Cardiac septum (tissue), 1 donor: ENCODE data around the gene TBC1D16. TPM values are rescaled to one million over a fixed set of nuclear protein-coding genes. Genes with fewer than 3 reads are reported as not detected.
"Not testable (repeated sequence)": the region's sequence is repeated elsewhere in the genome, so short reads cannot be mapped to it uniquely, and the experiment has no call there.

ENCODE experiments used
- DNase-seq: peaks from one replicate; pipeline ENCODE4 v3.0.0-alpha.2; 2020; ENCODE audit warnings: low spot score
- intact Hi-C: fragments of 100-400 bp; cut with DNase I; formaldehyde crosslinking; loops from one replicate; pipeline ENCODE4 v1.14.0; 2022
- total RNA-seq: library from RNA; stranded (reverse); fragmentation: NEBNext Ultra II Directional; extraction: Animal tissue kit (Norgen Biotek cat#: 25700); gene quantifications from one replicate; pipeline ENCODE4 v1.2.1, GENCODE V29; 2021
- donor health status: DM: no; HTN: no; CAD: no.

Gene TBC1D16
- total RNA-seq, 1 donor from 2014 or later = 17.1 TPM

DNA sequence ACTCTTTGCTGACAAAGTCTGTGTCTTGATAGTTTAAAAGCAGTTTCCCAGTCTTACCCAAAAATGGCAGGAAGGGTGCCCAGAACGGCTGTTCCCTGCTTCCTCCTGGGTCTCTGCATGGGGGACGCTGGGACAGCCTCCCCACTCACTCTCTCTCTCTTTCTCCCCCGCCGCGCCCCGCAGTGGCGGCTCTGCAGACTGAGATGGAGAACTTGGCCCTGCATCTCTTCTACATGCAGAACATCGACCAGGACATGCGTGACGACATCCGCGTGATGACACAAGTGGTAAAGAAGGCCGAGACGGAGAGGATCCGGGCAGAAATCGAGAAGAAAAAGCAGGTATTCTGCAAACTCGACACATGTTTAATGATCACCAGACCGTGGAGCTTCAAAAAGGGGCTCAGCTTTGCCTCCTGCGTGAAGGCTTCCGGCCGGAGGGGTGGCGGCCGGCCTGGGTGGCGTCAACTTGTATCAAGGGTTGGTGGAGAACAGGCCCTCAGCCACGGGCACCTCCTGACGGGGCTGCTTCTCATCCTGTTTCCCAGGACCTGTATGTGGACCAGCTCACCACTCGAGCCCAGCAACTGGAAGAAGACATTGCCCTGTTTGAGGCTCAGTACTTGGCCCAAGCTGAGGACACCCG, 22.8 kb upstream of the TBC1D16 start:
- intact Hi-C loops = no loop called here
- DNase-seq = no peak

DNA sequence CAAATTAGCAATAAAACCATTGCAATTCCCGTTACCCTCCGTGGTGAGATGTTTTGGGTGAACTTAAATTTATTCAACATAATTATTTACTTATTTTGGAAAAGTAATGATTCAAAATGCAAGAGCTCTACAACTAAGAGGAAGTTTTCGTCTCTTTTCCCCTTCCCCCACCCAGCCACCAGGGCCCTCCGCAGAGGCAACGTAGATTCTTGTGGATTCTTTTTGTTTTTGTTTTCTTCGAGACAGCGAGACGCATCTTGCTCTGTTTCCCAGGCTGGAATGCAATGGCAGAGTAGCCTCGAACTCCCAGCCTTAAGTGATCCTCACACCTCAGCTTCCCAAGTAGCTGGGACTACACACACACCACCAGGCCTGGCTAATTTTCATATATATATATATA, 19.9 kb upstream of the TBC1D16 start:
- intact Hi-C loops = no loop called here
- no peak for DNase-seq

DNA sequence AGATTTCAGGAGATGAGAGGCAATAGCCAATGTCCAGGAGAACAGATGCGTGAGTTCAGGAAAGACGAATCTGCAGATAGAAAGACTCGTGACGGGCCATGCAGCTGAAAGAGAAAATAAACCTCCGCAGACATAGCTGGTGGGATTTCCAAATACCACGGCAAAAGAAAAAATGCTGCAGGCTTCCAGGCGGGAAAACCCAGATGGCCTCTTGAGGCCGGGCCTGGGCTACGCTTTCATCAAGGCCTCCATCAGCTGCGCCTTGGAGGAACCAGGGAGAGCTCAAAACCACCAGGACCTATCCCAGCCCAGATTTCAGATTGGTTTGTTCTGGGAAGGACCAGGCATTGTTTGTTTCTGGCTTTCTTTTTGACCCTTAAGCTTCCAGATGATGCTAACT, 17.4 kb upstream of the TBC1D16 start:
- intact Hi-C loops = no loop called here
- DNase-seq = no peak

DNA sequence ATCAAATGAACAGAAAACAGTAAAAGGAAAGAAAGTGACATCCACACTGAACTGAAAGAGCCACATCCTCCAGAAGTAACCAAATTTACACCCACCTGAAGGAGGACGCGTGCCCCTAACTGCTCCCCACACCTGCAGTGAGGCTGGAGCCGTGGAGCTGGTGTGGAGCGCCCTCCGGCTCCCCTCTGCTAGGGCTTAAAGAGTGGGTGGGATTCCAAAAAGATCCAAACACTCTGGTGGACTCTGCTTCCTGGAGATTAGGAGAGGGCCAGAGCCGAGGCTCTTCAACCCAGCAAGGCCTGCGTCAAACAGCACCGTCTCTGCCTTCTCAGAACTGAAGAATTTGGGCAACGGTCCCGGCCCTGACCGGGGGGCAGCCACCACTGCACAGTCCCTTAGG, 16.0 kb upstream of the TBC1D16 start:
- DNase-seq = no peak
- intact Hi-C loops = no loop called here

DNA sequence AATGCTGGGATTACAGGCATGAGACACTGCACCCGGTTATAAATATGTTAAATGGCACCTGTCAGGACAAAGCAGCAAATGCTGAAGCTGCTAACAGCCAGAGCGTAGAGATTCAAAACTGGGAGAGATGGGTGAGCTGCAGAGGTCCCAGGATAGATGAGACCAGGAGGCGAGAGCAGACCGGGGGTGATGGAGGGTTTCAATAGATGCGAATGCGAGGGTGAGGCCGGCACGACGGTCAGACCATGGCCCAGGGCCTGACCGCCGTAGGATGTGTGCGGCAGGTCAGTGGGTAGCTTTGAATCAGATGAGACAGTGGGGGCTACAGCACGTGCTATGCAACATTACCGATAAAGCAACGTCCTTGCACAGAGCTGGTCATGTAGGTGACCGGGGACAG, 15.0 kb upstream of the TBC1D16 start:
- intact Hi-C loops = no loop called here
- no peak for DNase-seq

DNA sequence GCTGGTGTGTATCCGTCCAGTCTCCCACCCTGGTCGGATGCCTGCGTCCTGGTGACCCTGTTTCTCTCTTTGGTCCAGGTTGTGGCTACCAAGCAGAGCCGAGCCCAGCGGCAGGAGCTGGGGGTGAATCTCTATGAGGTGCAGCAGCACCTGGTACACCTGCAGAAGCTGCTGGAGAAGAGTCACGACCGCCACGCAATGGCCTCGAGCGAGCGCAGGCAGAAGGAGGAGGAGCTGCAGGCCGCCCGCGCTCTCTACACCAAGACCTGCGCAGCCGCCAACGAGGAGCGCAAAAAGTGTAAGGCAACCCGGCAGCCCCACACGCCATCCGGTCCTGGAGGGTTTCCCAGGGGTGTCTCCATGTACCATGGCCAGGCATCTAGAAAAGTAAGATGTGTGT, 14.3 kb upstream of the TBC1D16 start:
- intact Hi-C loops = no loop called here
- DNase-seq = no peak

DNA sequence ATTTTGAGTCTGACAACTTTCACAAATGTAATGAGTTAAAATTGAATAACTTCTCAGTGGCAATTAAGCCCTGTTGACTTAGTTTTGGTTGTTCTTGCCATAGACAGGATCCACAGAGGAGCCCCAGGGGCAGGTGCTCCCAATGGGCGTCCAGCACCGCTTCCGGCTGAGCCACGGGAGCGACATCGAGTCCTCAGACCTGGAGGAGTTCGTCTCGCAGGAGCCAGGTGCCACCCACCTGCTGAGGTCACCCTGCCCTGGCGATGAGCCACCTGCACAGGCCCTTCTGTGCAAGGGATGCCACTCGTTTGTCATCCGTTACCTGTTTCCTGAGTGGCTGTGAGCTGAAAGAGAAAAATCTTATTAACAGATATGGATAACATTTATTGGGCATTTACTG, 11.5 kb upstream of the TBC1D16 start:
- no peak for DNase-seq
- intact Hi-C loops = no loop called here

DNA sequence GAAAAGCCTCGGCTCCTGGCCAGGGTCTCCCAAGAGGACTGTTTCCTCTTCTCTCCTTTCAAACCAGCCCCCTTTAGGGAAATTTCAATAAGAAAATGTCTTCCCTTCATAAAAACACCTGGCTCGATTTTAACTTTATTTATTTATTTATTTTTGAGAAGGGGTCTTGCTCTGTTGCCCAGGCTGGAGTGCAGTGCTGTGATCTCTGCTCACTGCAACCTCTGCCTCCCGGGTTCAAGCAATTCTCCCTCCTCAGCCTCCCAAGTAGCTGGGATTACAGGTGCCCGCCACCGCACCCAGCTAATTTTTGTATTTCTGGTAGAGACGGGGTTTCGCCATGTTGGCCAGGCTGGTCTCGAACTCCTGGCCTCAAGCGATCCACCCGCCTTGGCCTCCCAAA, 11.0 kb upstream of the TBC1D16 start:
- intact Hi-C loops, DNase-seq: not testable (repeated sequence)

DNA sequence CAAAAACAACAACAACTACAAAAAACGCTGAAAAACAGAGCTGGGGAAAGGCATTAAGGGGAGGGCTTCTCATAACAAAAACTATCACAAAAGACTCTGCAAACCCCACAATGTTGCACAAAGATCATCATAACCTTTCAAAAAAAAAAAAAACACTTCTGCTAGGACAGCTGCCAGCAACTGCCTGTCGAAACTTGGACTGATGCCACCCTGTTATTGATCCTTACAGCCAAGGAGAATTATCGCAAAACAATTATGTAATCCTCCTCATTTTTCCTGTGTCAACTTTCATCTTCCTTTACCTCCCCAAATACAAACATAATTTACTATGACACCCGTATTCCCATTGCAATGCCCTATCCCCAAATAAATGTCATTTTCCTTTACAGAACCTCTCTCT, 10.0 kb upstream of the TBC1D16 start:
- intact Hi-C loops = no loop called here
- no peak for DNase-seq

DNA sequence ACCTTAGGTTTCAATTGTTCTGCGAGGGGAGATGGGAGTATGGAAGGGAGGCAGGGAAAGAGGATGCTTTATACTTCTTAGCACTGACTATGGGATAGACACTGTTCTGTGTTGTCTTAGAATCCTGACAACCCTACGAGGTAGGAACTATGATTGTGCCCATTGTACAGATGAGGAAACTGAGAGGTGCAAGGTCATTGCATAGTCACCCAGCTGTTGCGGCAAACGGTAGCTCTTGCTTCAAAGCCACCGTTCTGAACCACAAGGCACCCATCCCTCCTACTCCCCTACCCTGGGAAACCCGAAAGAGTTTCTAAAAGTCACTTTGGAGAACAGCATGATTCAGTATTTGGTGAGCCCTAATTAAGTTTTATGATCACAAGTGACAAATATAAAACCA, 8.3 kb upstream of the TBC1D16 start:
- no peak for DNase-seq

DNA sequence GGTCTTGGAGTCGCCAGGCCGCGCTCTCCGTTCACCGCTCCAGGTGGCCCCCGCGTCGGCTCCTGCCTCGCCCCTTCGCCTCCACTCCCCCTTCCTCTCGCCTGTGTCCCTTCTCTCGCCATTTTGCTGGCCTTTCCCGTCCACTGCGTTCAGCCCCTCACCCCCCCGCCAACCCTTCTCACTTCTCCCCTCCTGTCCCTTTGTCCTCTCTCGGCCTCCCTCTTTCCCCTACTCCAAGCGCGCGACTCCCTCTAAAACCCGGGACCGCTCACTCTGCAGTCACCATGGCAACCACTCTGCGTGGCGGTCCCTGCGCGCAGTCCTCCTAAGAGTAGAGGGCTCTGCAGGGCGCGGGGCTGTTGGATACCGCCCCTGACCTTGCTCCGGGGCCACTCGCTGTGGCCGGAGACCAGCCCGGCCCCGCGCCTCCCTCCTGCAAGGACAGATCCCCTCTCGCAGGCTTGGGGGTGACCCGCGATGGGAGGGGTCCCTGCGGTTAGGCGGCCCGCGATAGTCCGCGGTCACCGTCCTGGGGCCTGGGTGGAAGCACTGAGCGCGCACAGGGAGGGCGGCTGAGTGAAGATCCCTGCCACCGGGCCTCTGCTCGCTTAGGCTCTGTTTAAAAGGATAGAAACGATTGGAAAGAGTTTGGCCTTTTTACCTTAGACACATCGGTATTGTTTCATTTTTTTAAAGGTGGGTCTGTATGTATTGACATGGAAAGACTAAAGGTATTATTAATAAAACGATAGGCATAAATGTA, 1.2 kb upstream of the TBC1D16 start:
- intact Hi-C loops = no loop called here
- DNase-seq = no peak

More for the DNA sequence above, 8.3 kb upstream of the TBC1D16 start:
- intact Hi-C loops = no loop called here

DNA sequence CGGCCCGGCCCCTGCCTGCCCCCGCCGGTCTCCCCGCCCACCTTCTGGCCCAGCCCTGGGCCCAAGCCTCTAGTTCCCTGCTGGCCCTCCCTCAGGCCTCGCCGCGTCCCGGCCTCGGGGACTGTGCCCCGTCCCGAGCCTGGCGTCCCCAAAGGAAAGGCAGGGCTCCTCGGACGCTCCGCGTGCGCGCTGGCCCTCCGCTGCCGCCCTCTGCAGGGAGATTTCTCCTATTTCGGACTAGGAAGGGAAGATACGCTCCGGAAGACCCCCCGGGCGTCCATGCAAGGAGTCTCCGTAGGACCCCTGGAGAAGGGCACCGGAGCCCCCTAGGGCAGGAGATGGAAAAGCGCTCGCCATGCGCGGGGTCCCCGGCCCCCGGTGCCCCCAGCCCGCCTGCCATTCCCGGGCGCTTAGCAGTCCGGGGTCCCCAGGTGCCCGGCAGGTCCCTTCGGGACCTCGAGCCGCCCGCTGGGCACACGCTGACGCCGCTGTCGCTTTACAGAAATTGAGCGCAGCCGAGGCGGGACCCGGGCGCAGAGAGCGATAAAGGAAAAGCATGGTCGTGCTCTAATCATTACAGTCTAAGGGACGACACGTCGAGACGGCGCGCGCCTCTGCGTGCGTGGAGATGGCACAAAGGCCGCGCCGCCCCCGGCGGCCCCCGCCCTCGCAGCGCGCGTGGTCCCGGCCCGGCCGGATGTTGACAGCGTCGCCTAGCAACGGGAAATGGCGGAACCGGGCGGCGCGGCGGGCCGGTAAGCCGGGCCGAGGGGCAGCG, 454 bp upstream of the TBC1D16 start, which contains the start of gene CCDC40:
TSS of gene CCDC40 (plus strand) at position 706 of the 778 bp plus-strand sequence. CDS start at position 727, 21 bp downstream.
- peak; percentile 90 for DNase-seq
- intact Hi-C loops = no loop called here

DNA sequence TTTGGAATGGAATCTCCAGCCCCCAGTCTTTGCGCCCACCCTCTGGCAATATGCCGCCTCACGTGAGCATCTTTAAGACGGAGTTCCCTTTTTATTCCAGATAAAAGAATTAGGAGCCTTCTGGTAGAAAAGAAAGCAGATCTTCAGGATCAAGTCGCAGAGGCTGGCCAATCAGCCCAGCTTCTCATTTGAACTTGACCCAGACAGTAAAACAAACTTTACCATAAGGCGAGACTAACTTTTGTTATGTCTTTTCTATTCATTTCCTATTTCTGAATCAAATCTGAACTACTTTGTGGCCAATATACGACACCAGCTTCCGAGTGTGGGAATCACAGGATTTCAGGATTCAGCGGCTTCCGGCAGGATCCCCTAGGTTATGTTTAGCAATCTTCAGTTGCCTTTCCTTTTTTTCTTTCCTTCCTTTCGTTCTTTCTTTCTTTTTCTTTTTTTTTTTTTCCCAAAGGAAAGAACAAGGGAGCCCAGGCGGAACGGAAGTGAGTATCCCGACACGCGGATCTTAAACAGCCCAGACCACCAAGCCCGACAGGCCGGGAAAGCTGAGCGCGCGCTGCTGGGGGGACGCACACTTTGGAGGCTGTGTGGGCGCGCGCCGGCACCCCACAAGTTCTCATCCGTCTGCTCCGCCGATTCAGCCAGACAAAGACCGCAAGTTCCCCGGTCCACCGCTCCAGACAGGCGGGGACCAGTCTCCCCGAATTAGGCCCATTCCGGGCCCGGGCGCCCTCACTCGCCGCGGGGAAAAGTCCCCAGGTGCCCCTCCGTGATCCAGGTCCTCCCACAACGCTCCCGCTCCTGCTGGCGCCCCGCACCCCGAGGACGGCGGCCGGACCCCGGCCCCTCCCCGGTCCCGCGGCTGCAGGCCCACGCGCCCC, 633 bp downstream of the TBC1D16 start:
- intact Hi-C loops = no loop called here
- DNase-seq = no peak

DNA sequence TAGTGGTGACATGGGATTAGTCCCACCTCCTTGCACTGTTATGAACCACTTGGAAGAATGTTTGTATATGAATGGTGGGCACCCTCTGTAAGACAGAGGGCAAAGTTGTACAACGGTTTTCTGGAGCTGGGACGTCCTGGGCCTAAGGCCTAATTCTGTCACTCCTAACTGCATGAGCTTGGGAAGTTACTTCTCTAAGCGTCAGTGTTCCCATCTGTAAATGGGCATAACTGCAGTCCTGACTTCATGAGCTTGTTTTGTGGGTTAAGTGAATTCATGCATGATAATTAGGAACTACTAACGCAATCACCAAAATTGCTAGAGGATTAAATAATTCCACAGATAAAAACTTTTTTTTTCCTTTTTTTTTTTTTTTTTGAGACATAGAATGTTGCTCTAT, 1.8 kb downstream of the TBC1D16 start:
- no peak for DNase-seq
- intact Hi-C loops = no loop called here

DNA sequence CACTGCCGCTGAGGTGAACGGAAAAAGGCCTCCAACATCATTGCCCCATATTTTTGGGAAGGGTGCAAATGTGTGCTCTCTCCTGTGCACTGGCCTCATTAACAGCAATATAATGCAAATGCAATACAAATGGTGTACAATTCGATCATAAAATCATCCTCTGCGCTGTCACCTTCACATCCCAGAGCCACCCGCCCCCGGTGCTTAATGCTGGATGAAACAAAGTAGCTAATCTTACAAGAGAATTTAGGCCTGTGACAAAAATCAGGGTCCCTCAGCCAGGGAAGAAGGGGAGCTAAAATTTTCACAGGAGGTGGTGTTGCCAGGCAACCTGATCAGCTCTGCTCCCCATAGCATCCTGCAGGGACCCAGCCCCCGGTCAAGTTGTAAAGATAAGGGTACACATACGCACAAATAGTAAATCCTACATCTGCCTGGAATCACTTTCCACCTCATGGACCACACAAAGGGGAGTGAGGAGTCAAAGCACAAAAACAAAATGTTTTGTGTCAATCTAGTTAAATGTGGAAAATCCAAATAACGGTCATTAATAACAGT, 3.0 kb downstream of the TBC1D16 start:
- DNase-seq = no peak
- intact Hi-C loops = no loop called here

DNA sequence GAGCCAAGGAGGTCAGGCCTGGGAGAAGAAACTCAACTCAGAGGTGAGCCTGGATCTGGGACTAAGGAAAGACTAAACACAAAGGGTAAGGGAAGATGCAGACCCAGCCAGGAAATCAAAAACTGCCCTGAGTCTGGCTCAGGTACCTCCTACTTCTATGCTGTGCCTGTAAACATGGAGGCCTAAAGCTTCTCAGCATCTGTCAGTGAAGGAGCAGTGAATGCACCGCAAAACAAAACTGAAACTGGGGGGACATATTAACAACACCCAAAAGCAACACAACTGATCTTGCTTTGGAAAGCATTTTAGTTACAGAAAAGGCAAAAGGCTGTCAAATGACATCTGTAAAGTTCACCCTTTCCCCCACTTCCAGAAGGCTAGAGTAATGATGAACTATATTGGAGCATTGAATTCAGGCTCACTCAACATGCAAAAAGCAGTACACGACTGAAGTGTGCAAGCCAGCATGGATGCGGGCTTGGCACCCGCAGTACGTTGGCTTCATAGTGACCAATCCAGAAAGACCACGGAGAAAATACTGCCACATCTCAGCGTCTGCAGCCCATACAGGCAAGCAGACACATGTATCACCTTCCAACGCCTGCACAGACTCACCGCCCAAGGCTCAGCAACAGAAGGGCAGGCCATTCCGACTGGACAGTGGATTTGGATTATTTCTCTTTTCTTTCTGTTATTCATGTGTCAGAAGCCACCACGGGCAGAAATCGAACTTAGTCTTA, 3.8 kb downstream of the TBC1D16 start:
- intact Hi-C loops = no loop called here
- DNase-seq = no peak

DNA sequence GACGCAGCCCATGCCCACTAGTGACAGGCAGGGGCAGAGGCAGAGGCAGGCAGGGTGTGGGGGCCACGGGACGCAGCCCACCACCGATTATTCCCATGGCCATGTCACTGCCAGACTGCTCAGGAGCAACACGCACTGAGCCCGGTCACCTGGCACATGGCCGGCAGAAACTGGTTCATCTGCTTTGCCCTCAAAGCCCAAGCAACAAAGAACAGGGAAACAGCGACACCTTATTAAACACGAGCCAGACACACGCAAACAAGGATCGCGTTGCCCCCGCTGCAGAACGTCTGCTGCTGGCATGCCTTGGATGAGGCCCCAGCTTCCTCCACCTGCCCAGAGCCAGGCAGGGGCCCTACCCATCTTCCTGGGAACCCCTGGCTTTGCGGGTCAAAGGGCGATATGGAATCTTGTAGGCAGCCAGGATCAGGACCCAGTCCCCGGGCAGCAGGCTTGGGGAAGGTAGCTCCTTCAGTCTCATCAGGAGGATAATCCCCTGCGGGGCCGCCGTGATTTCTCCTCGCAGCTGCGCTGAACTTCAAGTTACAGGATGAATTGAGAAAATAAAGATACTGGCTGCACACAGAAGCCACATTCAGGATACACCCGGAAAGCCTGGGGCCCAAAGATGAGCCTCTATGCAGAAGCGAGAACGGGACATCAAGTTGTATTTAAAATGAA, 4.8 kb downstream of the TBC1D16 start:
- DNase-seq = no peak
- intact Hi-C loops = no loop called here
